Endodermal cell (in vitro differentiated cells): ENCODE results near the gene NOS1AP. TPM values are rescaled to one million over a fixed set of nuclear protein-coding genes. Genes with fewer than 3 reads are reported as not detected.
A peak's percentile ranks its signal among the peaks of the same experiment; 100 is the strongest.

Experiments
- DNase-seq: peaks from one replicate; pipeline ENCODE4 v3.0.0-alpha.2; 2017
- H3K27ac ChIP-seq: 2 replicates; pipeline ENCODE4 v1.5.1; 2013; ENCODE audit warnings: mild to moderate bottlenecking, low read depth, low read length, moderate library complexity
- H3K27me3 ChIP-seq: 2 replicates; pipeline ENCODE4 v1.6.1; 2013; ENCODE audit warnings: mild to moderate bottlenecking, low read length, moderate library complexity; ENCODE audit not compliant: insufficient read depth, control insufficient read depth, poor library complexity, severe bottlenecking
- H3K36me3 ChIP-seq: 2 replicates; pipeline ENCODE4 v1.7.0; 2013; ENCODE audit warnings: mild to moderate bottlenecking, low read length, moderate library complexity; ENCODE audit not compliant: control insufficient read depth, insufficient read depth
- H3K4me1 ChIP-seq: one replicate; pipeline ENCODE4 v1.7.0; 2013; ENCODE audit warnings: low read length; ENCODE audit not compliant: control insufficient read depth, insufficient read depth
- H3K4me3 ChIP-seq: 2 replicates; pipeline ENCODE4 v1.5.1; 2013; ENCODE audit warnings: mild to moderate bottlenecking, low read length, moderate library complexity
- H3K9ac ChIP-seq: 2 replicates; pipeline ENCODE4 v1.6.1; 2013; ENCODE audit warnings: mild to moderate bottlenecking, low read length, moderate library complexity; ENCODE audit not compliant: poor library complexity, severe bottlenecking; ENCODE audit errors: extremely low read depth
- H3K9me3 ChIP-seq: 2 replicates; pipeline ENCODE4 v1.6.1; 2013; ENCODE audit warnings: mild to moderate bottlenecking, low read length, moderate library complexity; ENCODE audit not compliant: control insufficient read depth
- H3K27ac Mint-ChIP-seq: 2 replicates; pipeline ENCODE4 v1.8.0; 2020; ENCODE audit warnings: mixed read lengths
- H3K27me3 Mint-ChIP-seq: 2 replicates; pipeline ENCODE4 v1.8.0; 2021; ENCODE audit warnings: mild to moderate bottlenecking, mixed read lengths; ENCODE audit not compliant: insufficient read depth
- H3K36me3 Mint-ChIP-seq: 2 replicates; pipeline ENCODE4 v1.8.0; 2020; ENCODE audit warnings: low read depth, mixed read lengths
- H3K4me1 Mint-ChIP-seq: 2 replicates; pipeline ENCODE4 v1.8.0; 2020; ENCODE audit warnings: mixed read lengths
- H3K4me3 Mint-ChIP-seq: 2 replicates; pipeline ENCODE4 v1.8.0; 2020; ENCODE audit warnings: mild to moderate bottlenecking, moderate library complexity, mixed read lengths
- H3K9me3 Mint-ChIP-seq: 2 replicates; pipeline ENCODE4 v1.8.0; 2020; ENCODE audit warnings: mild to moderate bottlenecking, mixed read lengths
- CTCF ChIP-seq: fragments of 200-600 bp; sonication (generic); conservative IDR thresholded peaks from 2 replicates; pipeline ENCODE4 v1.5.0; 2021; ENCODE audit warnings: antibody characterized with exemption, mild to moderate bottlenecking
- WGBS, 2 experiments: methylation state at CpG; one replicate each; pipeline versions ENCODE4 v1.1.5 to v1.1.7; 2013; ENCODE audit warnings: missing lambda C conversion rate in 2 of 2, mixed read lengths in 1 of 2; ENCODE audit not compliant: insufficient coverage in 1 of 2, insufficient read length in 1 of 2; 5-methylcytosine and 5-hydroxymethylcytosine counted together
- total RNA-seq, 2 donors: library from RNA; stranded (reverse); fragmentation: NEBNext Ultra II Directional in 1 of 2; extraction: Animal tissue kit (Norgen Biotek cat#: 25700) in 1 of 2; gene quantifications; 2 replicates in 1 of 2; 3 replicates in 1 of 2; pipeline ENCODE4 v1.2.1, GENCODE V29; 2021

NOS1AP gene
- total RNA-seq, 2 donors from 2014 or later, result 4.8 to 5.9 TPM

- Histone ChIP-seq H3K27ac (no peak overlapping the region), H3K4me3 (no peak overlapping the region), H3K36me3 (no peaks in the 10 kb centered on the region), H3K9me3 (no peaks in the 10 kb centered on the region), H3K9ac (no peak overlapping the region), H3K4me1 (no peaks in the 10 kb centered on the region), H3K27me3 (no peaks in the 10 kb centered on the region)
- Mint-ChIP-seq H3K4me1 (no peaks in the 10 kb centered on the region), H3K36me3 (no peaks in the 10 kb centered on the region), H3K9me3 (no peaks in the 10 kb centered on the region), H3K27me3 (no peaks in the 10 kb centered on the region), H3K27ac (no peak overlapping the region), H3K4me3 (no peak overlapping the region)
- peak; percentile 24 for TF ChIP-seq CTCF
- no peak for DNase-seq
- 94 to 100% methylated on average over 1 to 6 of the region's 6 CpGs for WGBS, 2 experiments
Measured at GRCh38 chr1:162321809-162322422, 252.4 kb downstream of the NOS1AP start.

GRCh38 chr1:162323023-162323422 lies 253.5 kb downstream of the NOS1AP start:
- H3K27ac Mint-ChIP-seq, result no peak overlapping the region
- Histone ChIP-seq H3K4me3 (no peak overlapping the region), H3K27me3 (no peaks in the 10 kb centered on the region), H3K4me1 (no peaks in the 10 kb centered on the region), H3K27ac (no peak overlapping the region), H3K36me3 (no peaks in the 10 kb centered on the region), H3K9me3 (no peaks in the 10 kb centered on the region), H3K9ac (no peak overlapping the region)
- DNase-seq, result no peak
- no peaks in the 10 kb centered on the region for H3K36me3 Mint-ChIP-seq
- 94 to 95% methylated on average over 3 to 5 of the region's 5 CpGs for whole genome bisulfite sequencing, 2 experiments
- no peaks in the 10 kb centered on the region for H3K9me3 Mint-ChIP-seq
- no peaks in the 10 kb centered on the region for H3K27me3 Mint-ChIP-seq
- H3K4me3 Mint-ChIP-seq, result no peak overlapping the region
- no peak for TF ChIP-seq CTCF
- no peaks in the 10 kb centered on the region for H3K4me1 Mint-ChIP-seq

- no peak overlapping the region for H3K4me3 ChIP-seq
- Mint-ChIP-seq H3K9me3 (no peaks in the 10 kb centered on the region), H3K4me3 (no peak overlapping the region), H3K27me3 (no peaks in the 10 kb centered on the region), H3K27ac (no peak overlapping the region), H3K4me1 (no peaks in the 10 kb centered on the region), H3K36me3 (no peaks in the 10 kb centered on the region)
- H3K4me1 ChIP-seq, result no peaks in the 10 kb centered on the region
- H3K27ac ChIP-seq, result no peak overlapping the region
- H3K36me3 ChIP-seq, result no peaks in the 10 kb centered on the region
- no peak for DNase-seq
- no peaks in the 10 kb centered on the region for H3K9me3 ChIP-seq
- 91 to 100% methylated on average over 1 to 2 of the region's 2 CpGs for WGBS, 2 experiments
- TF ChIP-seq CTCF, result no peak
- H3K9ac ChIP-seq, result no peak overlapping the region
- H3K27me3 ChIP-seq, result no peaks in the 10 kb centered on the region
Measured at GRCh38 chr1:162324396-162324795, 254.9 kb downstream of the NOS1AP start.
